Activated CD4-positive, CD25-positive, alpha-beta regulatory T cell treated with anti-CD3 and anti-CD28 coated beads, Interleukin-2, amount 50 U/mL, for 24 hours (primary cell): ENCODE results near the gene ELOVL7.

Experiments
- ATAC-seq, 2 donors: fragments of 150-1000 bp; cut with Tn5 transposase; one replicate each; pipeline ENCODE4 v1.10.0; 2021; ENCODE audit warnings: mild to moderate bottlenecking in 1 of 2, moderate library complexity in 1 of 2

Gene ELOVL7

DNA sequence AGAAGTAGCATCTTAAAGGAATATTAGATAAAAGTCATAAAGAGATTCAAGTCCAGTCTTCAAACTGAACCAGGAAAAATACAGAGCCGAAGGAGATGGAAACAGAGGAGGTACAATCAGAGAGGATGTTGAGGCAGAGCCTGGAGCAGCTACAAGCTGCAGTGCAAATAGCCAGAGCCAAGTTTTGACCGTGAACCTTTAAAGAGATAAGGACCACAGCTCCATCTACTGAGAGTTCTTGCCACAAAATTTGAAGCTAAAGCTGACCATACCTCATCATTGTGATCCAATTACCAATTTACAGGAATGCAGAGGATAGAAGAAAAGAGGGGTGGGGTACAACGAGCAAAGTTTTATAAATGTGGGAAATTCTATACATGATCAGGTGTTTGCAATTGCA lies 133.7 kb downstream of the ELOVL7 start:
- ATAC-seq = no peak

DNA sequence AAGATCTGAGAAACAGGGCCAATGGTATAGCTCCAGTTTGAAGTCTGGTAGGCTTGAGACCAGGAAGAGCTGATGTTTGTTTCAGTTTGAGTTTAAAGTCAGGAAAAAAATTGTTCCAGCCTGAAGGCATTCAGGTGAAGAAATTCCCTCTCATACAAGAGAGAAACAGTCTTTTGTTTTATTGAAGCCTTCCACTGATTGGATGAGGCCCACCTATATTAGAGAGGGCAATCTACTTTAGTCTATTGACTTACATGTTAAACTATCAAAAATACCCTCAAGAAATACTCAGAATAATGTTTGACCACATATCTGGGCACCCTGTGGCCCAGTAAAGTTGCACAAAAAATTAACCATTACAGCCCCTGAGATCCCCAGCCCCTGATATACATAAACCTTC lies 138.9 kb downstream of the ELOVL7 start:
- ATAC-seq = no peak

DNA sequence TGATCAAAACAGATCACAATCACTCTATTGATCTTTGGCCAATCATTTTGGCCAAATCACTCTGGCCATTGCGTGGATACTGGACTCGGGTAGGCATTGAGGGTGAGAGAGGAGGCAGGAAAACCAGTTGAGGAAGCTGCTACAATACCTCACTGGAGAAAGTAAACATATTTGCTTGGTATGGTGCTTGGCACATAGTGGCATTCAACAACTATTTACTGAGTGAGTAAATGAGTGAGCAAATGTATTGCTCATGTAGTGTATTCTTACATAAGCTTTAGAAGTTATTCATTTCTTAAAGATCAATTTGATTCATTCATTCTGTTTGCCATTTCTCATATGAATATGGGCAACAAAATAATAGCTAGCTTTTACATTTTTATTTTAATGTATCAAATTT lies 140.1 kb downstream of the ELOVL7 start:
- no peak for ATAC-seq
